Skeletal muscle tissue (tissue), 4 donors: ENCODE results near the gene SKIC2. TPM values are rescaled to one million over a fixed set of nuclear protein-coding genes. Genes with fewer than 3 reads are reported as not detected.
"Not testable (repeated sequence)": the region's sequence is repeated elsewhere in the genome, so short reads cannot be mapped to it uniquely, and the experiment has no call there.

Source experiments
- H3K27ac ChIP-seq: one replicate; pipeline ENCODE4 v1.7.0; 2013; ENCODE audit warnings: mild to moderate bottlenecking, low read depth, low read length, inconsistent platforms
- H3K27me3 ChIP-seq, 3 donors: one replicate each; pipeline ENCODE4 v1.7.0; 2013; ENCODE audit warnings: low read length in 3 of 3; ENCODE audit not compliant: control insufficient read depth in 3 of 3, insufficient read depth in 3 of 3
- H3K36me3 ChIP-seq, 3 donors: one replicate each; pipeline ENCODE4 v1.7.0; 2013; ENCODE audit warnings: low read length in 3 of 3; ENCODE audit not compliant: control insufficient read depth in 3 of 3, insufficient read depth in 3 of 3
- H3K4me1 ChIP-seq, 3 donors: one replicate each; pipeline ENCODE4 v1.7.0; 2013; ENCODE audit warnings: low read length in 3 of 3, mild to moderate bottlenecking in 3 of 3; ENCODE audit not compliant: control insufficient read depth in 3 of 3, insufficient read depth in 3 of 3
- H3K4me3 ChIP-seq, 3 donors: one replicate each; pipeline ENCODE4 v1.7.0; 2013; ENCODE audit warnings: low read length in 3 of 3
- H3K9ac ChIP-seq, 3 donors: one replicate each; pipeline ENCODE4 v1.7.0; 2013; ENCODE audit warnings: low read length in 3 of 3, mild to moderate bottlenecking in 3 of 3, moderate library complexity in 2 of 3, low read depth in 1 of 3
- H3K9me3 ChIP-seq, 3 donors: one replicate each; pipeline ENCODE4 v1.7.0; 2013; ENCODE audit warnings: low read length in 3 of 3; ENCODE audit not compliant: control insufficient read depth in 3 of 3
- total RNA-seq: library from RNA; depleted of rRNA; stranded (reverse); fragments of >200 nt; gene quantifications from one replicate; pipeline ENCODE4 v1.2.3, GENCODE V29; 2014
- donor health status: Osteomylitis.

SKIC2 gene
- total RNA-seq: 25.1 TPM

- H3K4me1 ChIP-seq: peaks cover 19 to 25% (median 21%) of the 10 kb centered on the region in 3 donors
- H3K27ac ChIP-seq: peak within 1 kb of the TSS; percentile 86
- H3K36me3 ChIP-seq: peaks cover 65 to 66% (median 66%) of the 10 kb centered on the region in 3 donors
- H3K27me3 ChIP-seq: no peaks in the 10 kb centered on the region
- H3K9me3 ChIP-seq: no peaks in the 10 kb centered on the region
- peak within 1 kb of the TSS; percentile 94 to 99 (median 96) for H3K9ac ChIP-seq
- H3K4me3 ChIP-seq: peak within 1 kb of the TSS; percentile 86 to 100 (median 98)
Measured at GRCh38 chr6:31958741-31959739, at the start of gene SKIC2, which contains the start of gene NELFE. Gene SKIC2 (plus strand): TSS chr6:31959175. CDS start chr6:31959193, 18 bp downstream. Gene NELFE (minus strand): TSS chr6:31958971. CDS start chr6:31958446, 525 bp downstream.

GRCh38 chr6:31909298-31909697 is 49.7 kb upstream of the SKIC2 start:
- H3K27me3 ChIP-seq, H3K4me3 ChIP-seq, H3K36me3 ChIP-seq, H3K4me1 ChIP-seq, H3K27ac ChIP-seq, H3K9me3 ChIP-seq, H3K9ac ChIP-seq: not testable (repeated sequence)

DNA sequence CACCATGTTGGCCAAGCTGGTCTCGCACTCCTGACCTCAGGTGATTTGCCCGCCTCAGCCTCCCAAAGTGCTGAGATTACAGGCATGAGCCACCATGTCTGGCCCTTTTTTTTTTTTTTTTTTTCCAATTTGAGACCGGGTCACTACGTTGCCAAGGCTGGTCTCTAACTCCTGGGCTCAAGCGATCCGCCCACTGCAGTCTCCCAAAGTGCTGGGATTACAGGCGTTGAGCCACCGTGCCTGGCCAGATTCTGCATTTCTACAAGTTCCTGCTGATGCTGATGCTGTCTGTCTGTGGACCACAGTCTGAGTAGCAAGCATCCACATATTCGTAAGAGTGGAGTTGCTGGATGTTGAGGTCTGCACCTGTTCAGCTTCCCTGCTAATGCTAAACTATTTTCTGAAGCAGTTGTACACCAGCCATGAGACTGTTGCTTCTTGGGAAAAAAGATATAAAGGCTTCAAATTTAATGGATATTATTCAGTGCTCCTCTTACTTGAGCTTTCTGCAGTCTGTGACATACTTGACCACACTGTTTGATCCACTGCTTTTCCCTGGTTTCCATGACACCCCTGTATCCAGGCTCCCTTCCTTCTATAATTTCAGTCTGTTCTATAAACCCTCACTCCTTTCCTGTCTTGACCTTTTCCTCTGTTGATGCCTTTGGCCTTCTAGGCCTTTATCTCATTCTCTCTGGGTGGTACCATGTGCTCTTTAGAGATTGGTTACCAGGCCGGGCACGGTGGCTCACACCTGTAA is 47.0 kb upstream of the SKIC2 start:
- H3K27ac ChIP-seq: no peak overlapping the region
- H3K9me3 ChIP-seq: no peaks in the 10 kb centered on the region
- no peaks in the 10 kb centered on the region for H3K4me1 ChIP-seq
- H3K36me3 ChIP-seq: no peaks in the 10 kb centered on the region
- no peaks in the 10 kb centered on the region for H3K27me3 ChIP-seq
- H3K4me3 ChIP-seq: no peak overlapping the region
- no peak overlapping the region for H3K9ac ChIP-seq

GRCh38 chr6:31915351-31915750 is 43.6 kb upstream of the SKIC2 start:
- Histone ChIP-seq H3K4me1 (no peaks in the 10 kb centered on the region), H3K9me3 (no peaks in the 10 kb centered on the region), H3K9ac (no peak overlapping the region), H3K4me3 (no peak overlapping the region), H3K27me3 (no peaks in the 10 kb centered on the region), H3K27ac (no peak overlapping the region), H3K36me3 (no peaks in the 10 kb centered on the region)

DNA sequence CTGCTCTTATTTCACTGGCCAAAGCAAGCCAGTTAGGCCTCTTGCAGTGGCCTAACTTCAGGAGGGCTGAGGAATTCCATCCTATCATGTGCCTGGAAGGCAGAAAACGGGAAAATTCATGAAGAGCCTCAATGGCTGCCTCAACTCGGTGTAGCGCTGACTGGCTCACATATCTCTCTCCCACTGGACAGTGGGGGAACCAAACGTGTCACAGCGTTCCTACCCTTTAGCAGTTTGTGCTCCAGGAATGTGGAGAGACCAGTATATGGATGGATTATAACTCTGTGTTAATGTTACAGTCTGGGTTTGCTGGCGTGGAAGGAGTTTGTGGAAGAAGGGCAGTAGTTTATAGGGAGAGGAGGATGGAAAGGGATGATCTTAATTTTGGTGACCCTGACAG is 43.2 kb upstream of the SKIC2 start:
- no peaks in the 10 kb centered on the region for H3K36me3 ChIP-seq
- H3K27ac ChIP-seq: no peak overlapping the region
- H3K4me1 ChIP-seq: no peaks in the 10 kb centered on the region
- no peaks in the 10 kb centered on the region for H3K27me3 ChIP-seq
- H3K9me3 ChIP-seq: no peaks in the 10 kb centered on the region
- no peak overlapping the region for H3K4me3 ChIP-seq
- H3K9ac ChIP-seq: no peak overlapping the region

DNA sequence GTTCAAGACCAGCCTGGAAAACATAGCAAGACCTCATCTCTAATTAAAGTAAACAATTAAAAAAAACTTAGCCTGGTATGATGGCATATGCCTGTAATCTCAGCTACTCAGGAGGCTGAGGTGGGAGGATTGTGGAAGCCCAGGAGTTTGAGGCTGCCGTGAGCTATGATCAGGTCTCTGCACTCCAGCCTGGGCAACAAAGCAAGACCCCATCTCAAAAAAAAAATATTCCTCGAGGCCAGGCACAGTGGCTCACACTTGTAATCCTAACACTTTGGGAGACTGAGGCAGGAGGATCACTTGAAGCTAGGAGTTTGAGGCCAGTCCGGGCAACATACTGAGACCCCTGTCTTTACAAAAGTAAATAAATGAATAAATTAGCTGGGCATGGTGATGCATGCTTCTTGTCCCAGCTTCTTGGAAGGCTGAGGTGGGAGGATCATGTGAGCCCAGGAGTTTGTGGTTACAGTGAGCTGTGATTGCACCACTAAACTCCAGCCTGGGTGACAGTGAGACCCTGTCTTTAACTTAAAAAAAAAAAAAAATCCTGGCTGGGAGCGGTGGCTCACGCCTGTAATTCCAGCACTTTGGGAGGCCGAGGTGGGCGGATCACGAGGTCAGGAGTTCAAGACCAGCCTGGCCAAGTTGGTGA is 40.8 kb upstream of the SKIC2 start:
- Histone ChIP-seq H3K36me3 (no peaks in the 10 kb centered on the region), H3K27ac (no peak overlapping the region), H3K9ac (no peak overlapping the region), H3K4me1 (no peaks in the 10 kb centered on the region), H3K27me3 (no peaks in the 10 kb centered on the region), H3K4me3 (no peak overlapping the region), H3K9me3 (no peaks in the 10 kb centered on the region)

DNA sequence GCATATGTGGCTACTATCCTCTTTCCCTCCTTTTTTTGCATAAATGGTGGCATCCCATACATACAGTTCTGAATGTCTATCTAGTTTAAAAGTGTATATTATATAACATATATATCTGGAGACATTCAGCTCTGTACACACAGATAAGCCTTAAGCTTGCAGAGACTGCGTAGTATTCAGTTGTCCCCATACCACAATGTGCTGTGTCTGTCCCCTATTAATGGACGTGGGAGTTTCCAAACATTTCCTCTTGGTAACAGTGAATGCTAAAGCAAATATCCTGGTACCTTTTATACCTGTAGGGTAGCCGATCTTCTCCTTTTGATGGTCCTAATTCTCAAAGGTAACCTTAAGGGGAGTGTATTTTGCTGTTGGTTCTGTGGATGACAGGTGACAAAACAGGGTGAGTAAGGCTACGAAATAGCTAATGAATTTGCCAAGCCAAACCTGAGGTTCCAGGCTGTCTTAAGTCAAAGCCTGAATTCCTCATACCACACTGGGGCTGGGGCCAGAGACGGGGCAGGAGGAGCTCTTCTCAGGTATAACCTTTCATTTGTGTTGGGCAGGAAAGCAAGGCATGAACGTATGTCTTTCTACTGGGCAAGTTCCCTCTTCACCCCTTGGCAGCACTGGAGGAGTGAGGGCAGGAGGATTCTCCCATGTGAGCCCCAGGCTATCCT is 39.2 kb upstream of the SKIC2 start:
- Histone ChIP-seq H3K9me3 (no peaks in the 10 kb centered on the region), H3K27ac (no peak overlapping the region), H3K36me3 (no peaks in the 10 kb centered on the region), H3K9ac (no peak overlapping the region), H3K4me1 (no peaks in the 10 kb centered on the region), H3K27me3 (no peaks in the 10 kb centered on the region), H3K4me3 (no peak overlapping the region)

DNA sequence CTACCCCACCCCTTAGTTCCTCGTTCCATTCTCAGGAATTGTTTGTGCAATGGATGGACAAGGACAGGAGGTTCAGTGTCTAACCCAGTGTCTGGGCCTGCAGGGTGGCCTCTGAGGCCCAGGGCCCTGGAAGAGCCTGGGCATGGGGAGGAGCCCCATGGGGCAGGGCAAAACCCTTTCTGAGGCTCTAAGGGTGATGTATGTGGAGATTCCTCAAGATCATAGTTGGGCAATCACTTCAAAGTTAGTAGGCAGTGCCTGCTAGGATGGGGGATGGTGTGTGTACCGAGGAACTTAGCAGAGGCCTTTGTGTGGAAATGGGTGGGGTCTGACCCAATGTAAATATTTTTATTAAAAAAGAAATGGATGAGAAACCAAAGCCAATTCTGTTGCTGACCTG is 38.2 kb upstream of the SKIC2 start:
- H3K27ac ChIP-seq: no peak overlapping the region
- H3K4me1 ChIP-seq: no peaks in the 10 kb centered on the region
- no peaks in the 10 kb centered on the region for H3K36me3 ChIP-seq
- H3K9ac ChIP-seq: no peak overlapping the region
- no peaks in the 10 kb centered on the region for H3K9me3 ChIP-seq
- no peak overlapping the region for H3K4me3 ChIP-seq
- H3K27me3 ChIP-seq: no peaks in the 10 kb centered on the region

- Histone ChIP-seq H3K9ac (no peak overlapping the region), H3K9me3 (no peaks in the 10 kb centered on the region), H3K4me3 (no peak overlapping the region), H3K27me3 (no peaks in the 10 kb centered on the region), H3K4me1 (no peaks in the 10 kb centered on the region), H3K27ac (no peak overlapping the region), H3K36me3 (no peaks in the 10 kb centered on the region)
Measured at GRCh38 chr6:31922942-31923341, 36.0 kb upstream of the SKIC2 start.
